Measurements from ENCODE around the gene TOP3B.

GRCh38 chr22:21921729-21922128 is 60.9 kb downstream of the TOP3B start:
- TF ChIP-seq CTCF (conservative IDR thresholded peaks at IDR 0.05 in 1 of 2, IDR thresholded peaks at IDR 0.05 in 1 of 2; ENCODE audit: low read depth in 1 of 2, low read length in 2 of 2) (no peak), EZH2 (IDR thresholded peaks at IDR 0.05; ENCODE audit: low read length, missing control alignments) (no peak)

Measured in fibroblast of lung (primary cell).